ENCODE data around the gene ADAM15.
A peak's percentile ranks its signal among the peaks of the same experiment; 100 is the strongest.

ADAM15 gene

DNA sequence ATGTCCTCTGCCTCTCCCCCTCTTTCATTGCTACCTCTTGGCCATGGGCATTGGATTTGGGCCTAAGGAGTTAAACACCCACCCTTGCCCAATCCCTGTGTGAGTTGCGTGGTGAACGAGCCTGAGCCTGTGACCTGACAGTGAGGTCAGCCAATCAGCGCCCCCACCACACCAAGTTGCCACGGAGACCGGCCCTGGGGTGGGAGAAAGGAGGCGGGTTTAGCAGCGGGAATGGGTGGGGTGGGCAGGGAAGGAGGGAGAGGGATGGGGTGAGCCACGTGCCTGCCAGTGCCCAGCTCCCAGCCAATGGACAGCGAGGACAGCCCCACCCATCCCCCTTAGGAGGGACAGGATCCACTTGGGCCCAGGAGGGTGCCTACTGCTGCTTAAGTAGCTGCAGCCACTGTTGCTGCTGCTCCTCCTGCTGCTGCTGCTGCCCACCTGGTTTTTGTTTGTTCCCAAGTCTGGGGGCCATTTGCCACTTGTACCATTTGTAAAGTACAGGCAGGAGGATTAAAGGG is 39.0 kb upstream of the ADAM15 start:
- DNase-seq: no peak

DNA sequence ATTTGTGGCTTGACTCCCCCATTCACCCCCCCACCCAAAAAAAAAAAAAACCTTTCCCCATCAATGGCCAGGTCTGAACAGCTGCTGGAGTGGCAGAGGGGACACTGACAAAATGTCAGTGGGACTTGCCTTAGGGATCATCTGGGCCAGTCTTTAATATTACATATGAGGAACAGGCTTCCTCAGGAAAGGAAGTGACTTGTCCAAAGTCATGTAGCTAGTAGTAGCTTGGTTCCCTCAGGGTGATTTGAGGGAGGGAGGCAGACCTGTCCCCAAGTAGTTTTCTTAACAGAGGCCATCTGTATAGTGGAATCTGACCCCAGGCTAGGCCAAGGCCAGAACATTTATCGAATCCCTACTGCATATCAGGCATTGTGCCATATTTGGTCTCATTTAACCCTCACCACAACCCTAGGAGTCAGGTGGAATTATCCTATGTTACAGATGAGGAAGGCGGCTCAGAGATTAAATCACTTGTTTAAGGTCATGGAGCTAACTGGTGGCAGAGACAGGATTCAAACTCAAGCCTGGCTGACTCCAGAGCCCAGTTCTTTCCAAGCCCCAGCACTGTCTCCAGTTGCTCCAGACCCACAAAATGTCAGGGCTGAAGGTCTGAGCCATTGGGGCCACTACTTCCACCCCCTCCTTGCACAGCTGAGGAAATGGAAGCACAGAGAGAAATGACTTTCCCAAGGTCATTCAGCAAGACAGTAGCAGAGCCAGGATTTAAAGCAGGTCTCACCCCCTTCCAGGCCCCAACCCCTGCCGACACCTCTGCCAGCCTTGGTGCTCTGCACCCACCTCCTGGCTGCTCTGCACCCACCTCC is 38.1 kb upstream of the ADAM15 start:
- DNase-seq: no peak

DNA sequence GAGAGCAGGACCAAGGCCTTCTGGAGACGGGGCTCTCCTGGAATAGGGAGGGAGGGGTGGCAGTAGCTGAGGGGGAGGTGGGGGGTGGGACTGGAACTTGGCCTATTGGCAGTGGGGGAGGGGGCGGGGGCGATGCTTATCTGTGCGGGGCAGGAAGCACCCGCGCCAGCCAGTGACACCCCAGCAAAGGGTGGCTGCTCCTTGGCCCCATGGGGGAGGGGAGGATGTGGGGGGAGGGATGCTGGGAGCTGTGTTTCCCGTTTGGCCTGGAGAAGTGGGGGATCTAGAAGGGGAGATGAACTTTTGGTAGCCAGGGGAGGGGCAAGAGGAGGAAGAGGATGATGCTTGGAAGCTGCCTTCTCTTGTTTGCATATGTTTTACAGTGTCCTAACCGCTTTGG is 37.5 kb upstream of the ADAM15 start:
- no peak for DNase-seq

DNA sequence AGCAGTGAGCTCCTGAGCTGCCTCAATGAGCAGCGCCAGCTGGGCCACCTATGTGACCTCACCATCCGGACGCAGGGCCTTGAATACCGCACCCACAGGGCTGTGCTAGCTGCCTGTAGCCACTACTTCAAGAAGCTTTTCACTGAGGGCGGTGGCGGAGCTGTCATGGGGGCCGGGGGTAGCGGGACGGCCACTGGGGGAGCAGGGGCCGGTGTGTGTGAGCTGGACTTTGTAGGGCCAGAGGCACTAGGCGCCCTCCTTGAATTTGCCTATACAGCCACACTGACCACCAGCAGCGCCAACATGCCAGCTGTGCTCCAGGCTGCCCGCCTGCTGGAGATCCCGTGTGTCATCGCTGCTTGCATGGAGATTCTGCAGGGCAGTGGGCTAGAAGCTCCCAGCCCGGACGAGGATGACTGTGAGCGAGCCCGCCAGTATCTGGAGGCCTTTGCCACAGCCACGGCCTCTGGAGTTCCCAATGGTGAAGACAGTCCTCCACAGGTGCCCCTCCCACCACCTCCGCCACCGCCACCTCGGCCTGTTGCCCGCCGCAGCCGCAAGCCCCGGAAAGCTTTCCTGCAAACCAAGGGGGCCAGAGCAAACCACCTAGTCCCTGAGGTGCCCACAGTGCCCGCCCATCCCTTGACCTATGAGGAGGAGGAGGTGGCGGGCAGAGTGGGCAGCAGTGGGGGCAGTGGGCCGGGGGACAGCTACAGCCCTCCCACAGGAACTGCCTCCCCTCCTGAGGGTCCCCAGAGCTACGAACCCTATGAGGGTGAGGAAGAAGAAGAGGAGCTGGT is 36.2 kb upstream of the ADAM15 start:
- no peak for DNase-seq

DNA sequence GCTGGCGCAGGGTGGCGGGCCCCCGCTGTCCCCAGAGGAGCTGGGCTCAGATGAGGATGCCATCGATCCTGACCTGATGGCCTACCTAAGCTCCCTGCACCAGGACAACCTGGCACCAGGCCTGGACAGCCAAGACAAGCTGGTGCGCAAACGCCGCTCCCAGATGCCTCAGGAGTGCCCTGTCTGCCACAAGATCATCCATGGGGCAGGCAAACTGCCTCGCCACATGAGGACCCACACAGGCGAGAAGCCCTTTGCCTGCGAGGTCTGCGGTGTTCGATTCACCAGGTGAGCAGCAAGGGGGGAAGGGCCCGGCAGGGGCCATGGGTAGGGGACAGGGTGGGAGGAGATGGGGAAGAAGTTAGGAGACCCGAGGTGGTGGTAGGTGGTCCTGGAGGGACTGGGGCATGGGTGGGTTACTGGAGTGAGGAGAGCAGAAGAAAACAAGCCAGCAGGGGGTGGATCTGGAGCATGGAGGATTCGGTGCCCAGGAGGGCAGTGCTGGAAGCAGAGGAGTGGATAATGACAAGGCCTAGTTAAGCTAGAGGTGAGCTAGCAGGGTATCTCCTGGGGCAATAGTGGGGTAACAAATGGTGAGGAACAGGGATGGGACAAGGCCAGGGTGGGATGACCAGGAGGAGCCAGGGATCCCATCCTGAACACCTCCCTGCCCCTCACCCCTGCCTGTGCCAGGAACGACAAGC is 35.4 kb upstream of the ADAM15 start:
- no peak for DNase-seq

DNA sequence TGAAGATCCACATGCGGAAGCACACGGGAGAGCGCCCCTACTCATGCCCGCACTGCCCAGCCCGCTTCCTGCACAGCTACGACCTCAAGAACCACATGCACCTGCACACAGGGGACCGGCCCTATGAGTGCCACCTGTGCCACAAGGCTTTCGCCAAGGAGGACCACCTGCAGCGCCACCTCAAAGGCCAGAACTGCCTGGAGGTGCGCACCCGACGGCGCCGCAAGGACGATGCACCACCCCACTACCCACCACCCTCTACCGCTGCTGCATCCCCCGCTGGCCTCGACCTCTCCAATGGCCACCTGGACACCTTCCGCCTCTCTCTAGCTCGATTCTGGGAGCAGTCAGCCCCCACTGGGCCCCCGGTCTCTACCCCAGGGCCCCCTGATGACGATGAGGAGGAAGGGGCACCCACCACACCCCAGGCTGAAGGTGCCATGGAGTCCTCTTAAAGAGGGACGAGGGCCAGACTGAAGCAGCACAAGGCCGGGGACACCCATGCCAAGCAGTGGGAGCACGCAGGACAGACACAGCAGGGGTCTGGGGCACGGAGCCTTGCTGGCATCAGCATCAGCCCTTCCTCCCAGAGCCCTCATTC is 34.8 kb upstream of the ADAM15 start:
- no peak for DNase-seq

DNA sequence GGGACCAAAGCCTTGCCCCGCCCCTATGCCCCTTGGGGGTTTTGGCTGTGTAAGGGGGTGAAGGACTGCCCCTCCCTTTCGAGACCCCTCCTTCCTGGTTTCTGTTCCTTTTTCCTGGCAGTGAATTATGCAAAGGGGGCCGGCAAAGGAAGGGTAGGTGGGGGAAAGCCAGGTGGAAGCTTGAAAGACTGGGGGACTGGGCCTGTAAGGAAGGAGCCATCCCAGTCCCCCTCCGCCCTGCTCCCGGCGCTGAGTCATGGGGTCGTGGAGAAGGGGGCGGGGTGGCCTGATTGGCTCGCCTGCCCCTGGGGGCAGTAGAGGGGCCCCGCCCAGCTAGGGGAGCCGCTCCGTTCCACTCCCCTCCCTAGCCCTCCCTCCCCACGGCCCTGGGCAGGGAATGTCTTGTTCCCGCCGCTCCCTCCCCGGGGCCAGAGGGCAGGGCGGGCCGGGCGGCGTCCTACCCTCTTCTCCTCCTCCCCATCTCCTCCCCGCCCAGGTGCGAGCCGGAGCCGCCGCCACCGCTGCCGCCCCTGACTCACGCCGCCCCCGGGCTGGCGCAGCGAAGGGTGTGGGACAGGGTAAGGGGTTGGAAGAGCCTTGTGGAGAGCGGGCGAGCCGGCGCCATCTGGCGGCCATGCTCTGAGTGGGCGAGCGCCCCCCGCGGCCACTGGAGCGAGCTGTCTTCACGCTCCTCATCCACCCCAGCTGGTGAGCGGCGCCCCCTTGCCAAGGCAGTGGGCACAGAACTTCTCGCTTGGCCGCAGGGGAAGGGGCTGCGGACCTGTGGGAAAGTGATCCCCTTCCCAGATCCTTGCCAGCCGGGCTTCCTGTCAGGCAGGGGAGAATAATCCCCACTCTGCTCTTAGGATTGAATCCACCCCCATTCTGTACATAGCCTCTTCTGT is 33.8 kb upstream of the ADAM15 start:
- peak; percentile 92 for DNase-seq

DNA sequence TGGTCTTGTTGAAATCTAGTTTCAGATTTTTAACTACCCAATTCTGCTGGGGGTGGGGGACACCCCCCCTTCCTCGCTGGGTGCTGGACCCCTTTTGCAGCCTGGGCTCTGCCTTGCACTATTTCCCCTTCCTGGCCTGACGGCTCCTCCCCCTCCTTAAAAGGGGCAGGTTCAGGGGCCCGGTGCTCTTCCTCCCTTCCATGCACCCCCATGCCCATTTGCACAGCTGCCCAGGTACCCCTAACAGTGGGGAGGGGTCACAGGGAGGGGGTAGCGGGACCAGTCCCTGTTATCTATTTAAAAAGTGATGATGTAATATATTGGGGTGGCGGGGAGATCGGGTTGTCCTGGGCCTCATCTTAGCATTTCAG is 33.2 kb upstream of the ADAM15 start:
- no peak for DNase-seq

DNA sequence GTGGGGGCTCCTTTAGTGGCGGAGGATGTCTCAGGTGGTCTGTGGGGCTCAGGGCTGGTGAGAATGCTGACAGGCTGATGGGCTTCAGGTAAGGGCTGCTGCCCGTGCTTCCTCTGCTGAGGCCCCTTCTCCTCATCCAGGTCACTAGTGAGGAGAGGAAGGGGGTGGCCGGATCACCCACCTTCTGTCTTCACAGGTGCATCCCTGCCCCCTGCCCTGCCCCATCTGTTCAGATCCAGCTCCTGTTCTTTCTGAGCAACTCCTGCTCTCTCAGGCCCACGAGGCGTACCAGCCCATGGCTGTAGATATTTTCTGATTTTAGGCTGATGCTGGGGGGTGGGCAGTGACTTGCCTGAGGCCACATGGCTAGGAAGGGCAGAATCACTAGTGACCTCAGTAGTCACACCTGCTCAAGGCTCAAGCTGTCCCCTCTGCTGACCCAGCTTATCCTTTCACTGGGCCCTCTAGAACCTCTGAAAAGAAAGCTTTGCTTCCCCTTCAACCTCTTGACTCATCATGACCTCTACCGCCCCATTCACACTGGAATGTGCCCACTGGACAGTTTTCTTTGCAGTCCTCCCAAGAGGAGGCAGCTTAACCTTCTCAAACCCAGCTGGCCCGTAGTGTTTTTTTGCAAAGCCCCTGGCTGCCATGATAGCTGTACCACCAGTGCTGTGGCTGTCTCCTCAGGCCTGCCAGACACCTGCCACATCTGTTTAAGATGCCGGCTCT is 32.3 kb upstream of the ADAM15 start:
- DNase-seq: no peak

DNA sequence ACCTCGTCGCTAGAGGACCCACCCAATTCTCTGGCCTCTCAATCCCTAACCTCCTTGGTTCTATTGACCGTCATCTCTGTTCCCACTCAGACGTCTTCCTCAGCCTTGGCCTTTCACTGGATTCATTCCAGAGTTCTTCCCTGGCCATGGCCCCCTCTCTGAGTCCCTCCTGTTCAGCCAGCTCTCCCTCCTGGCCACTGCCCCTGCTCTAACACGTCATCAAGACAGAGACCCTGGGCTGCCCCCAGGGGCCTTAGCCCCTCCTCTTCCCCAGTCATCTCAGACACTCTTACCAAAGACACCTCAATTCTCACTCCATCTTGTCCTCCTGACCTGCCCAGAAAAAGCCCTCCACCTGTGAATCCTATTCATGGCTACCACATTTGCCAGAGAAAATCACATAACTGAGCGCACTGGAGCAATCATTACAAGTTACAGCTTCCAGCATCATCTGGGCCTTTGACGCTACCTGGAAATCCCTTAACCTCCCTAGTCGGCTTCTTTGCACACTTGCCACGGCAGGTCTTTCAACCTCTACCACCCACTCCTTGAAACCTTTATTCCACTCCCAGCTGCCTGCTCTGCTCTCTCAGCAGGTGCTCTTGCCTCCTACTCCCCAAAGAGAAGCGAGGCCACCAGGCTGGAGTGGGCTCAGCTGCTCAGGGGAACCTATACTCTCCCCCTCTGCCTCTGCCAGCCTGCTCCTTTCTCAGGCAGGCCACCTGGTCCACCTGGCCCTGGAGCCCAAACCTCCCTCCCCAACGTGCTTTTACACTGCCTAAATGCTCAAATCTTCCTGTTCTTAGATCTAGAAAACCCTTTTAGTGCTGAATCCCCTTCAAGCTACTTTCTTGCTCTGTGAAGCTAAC is 31.5 kb upstream of the ADAM15 start:
- no peak for DNase-seq

DNA sequence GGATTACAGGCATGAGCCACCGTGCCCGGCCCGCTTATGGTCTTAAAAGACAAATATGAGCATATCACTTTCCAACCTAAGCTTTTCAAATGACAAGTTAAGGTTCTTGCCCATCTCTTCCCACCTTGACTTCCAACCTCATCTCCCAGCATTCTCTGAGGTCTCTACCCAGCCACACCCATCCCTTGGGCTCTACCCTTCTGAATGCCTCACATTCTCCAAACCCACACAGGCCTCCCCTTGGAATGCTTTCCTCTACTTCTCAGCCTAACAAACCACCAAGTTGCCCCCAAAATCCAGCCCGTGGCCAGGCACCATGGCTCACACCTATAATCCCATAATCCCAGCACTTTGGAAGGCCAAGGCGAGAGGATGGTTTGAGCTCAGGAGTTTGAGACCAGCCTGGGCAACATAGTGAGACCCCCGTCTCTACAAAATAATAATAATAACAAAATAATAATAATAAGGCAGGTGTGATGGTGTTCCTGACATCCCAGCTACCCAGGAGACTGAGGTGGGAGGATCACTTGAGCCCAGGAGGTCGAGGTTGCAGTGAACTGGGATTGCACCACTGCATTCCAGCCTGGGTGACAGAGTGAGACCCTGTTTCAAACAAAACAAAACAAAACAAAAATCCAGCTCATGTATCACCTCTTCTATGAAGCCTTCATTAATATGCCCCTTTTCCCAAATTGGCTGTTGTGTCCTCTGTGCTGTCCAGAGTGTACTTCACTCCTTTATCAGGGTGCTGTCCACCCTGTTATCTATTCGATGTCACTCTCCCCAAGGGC is 28.8 kb upstream of the ADAM15 start:
- no peak for DNase-seq

DNA sequence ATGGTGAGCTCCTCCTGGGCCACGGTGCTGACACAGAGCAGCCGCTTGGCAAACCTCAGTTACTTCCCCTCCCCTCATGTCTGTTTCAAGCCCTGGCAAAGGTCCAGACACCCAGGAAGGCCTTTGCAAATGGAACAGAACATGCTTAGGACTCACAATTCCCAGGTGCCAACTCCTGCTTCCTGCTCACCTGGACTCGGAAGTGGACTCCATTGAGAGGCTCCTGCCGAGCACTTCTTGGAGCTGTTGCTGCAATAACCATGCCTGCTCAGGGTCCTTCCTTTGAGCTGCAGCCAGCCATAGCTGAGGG is 28.2 kb upstream of the ADAM15 start:
- no peak for DNase-seq

DNA sequence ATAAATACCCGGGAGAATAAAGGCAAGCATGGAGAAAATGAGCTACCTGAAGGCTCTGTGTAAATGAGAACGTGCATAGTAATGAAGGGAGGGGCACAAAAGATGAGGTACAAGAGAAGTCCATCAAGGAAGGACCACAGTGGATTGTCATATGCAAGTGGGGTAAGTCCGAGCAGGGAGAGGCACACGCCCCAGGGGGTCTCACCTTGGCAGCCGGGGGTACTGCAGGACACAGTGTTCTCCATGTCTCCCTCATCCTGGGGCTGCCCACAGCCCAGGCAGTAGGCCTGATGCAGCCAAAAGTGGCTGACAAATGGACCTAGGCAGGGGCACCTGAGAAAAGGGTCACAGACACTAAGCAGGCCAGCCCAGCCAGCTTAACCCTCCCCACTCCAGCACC is 27.5 kb upstream of the ADAM15 start:
- no peak for DNase-seq

DNA sequence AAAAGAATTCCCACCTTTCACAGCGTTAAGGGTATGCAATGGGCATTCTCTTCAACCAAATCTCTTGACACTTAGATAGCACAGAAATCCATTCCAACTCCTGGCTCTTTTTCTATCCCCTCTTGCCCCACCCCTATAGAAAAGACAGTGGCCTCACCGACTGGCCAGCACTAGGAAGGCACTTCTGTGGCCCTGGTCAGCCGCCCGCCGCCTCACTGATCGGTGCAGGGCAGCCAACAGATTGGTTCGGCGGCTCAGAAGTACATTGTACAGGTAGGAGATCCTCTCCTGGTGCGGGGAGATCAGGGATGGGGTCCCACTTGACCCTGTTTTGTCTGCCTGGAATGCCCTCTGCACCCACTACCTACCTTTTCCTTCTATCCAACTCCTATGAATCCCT is 26.8 kb upstream of the ADAM15 start:
- DNase-seq: no peak

DNA sequence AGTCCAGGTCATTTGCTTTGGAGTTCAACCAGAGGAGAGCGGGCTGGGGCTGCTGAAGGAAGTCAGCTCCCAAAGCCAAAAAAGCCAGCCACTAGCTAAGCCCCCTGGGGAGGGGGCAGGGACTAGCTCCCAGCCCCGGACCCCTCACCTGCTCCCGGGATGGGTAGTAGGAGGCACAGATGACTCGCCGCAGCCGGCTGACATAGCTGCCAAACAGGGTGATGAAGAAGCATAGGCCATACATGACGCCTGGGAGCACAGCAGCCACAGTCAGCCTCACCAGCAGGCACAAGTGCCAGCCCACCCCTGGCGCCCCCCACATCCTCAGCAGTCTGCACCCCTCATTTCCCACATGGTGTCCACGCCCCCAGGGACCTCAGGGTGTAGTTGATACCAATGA is 25.0 kb upstream of the ADAM15 start:
- DNase-seq: no peak

DNA sequence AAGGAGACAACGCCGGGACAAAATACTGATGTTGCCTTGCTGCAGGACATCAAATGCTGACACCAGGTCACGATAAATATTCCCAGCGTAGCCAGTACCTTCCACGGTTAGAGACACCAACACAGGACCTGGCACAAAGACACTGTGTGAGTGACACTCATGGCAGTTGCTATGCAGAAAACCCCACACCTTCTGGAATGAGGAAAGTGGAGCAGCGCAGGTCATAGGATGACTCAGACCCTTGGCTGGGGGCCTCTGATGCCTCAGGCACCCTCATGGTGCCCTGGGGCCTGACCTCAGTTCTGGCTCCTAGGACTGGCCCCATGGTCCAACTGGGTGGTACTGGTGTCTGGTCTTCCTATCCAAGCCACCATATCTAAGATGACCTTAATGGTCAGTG is 24.5 kb upstream of the ADAM15 start:
- DNase-seq: no peak

DNA sequence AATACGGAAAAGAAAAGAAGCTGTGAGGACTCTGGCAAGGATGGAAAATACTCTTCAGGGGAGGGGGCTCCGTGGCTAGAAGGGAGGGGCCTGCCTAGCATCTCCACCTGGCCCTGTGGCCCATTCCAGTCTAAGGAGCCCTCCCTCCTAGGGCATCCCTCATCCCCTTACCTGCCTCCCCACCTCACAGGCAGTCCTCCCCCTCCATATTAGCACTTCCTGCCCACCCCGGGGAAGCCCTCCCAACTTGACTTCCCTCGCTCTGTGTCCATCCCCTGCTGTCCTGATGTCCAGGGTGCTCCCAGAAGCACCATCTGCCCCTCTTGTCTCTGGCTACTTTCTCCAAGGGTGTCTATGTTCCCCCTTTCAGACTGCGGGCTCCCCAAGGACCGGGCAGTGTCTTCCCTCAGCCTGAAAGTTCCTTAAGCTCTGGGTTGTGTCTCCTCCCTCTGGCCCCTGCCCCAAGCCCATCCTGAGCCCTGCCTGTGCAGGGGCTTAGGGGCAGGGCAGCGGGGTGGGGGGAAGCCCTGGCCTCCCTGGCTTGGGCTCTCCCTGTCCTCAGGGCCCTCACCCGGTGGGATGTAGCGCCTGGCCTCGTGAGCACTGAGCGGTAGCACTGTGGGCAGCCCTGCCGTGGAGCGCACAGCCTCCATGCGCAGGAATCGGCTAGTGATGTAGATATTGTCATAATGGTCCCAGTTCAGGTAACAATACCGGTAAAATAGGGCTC is 21.4 kb upstream of the ADAM15 start:
- no peak for DNase-seq

DNA sequence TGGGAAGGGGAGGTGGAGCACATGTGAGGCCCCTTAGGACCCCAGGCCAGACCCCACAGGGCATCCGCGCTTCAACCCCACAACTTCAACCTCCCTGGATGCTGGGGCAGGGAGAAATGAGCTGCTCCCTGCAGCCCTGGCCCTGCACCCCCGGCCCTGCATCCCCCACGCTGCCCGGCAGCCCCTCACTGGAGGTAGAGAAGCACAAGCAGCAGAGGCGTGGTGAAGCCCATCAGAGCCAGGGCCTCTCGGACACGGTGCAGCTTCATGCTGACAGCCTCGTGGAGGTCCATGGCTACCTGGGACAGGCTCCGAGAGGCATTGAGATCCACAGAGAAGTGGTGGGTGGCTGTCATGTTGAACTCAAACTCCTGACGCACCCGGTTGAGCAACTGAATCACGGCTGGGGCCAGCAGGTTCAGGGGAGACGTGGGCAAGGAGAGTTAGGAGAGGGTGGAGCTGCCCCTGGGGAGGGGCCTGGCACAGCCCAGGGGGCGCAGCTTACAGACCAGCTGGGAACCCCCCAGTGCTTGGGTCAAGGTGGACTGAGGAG is 20.8 kb upstream of the ADAM15 start:
- no peak for DNase-seq

DNA sequence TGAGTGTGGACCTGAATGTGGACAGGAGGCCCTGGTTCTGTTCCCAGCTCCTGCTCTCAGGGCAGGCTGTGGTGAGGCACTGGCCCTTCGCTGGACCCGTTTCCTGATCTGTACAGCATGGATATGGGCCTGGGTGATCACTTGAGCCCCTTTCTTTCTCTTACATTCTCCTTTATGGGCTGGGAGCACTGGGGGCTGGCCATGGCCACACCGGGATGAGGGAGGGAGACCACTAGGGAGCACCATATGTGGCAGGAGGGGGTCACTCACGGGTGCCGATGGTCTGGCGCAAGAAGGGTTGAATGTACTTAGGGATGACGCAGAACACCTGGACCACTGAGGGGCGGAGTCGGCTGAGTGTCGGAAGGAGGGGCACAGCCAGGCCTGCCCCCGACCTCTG is 20.2 kb upstream of the ADAM15 start:
- DNase-seq: no peak

All from activated CD8-positive, alpha-beta memory T cell treated with anti-CD3 and anti-CD28 coated beads, Interleukin-2, amount 50 U/mL, for 4 hours (primary cell).